Adipocyte (in vitro differentiated cells): ENCODE measurements around the gene TMEM238.

ENCODE experiments used
- DNase-seq: peaks from one replicate; pipeline ENCODE4 v3.0.0-alpha.2; 2015; ENCODE audit warnings: low read depth
- H3K27me3 ChIP-seq: replicated peaks from 2 replicates; pipeline ENCODE4 v1.7.0; 2013; ENCODE audit warnings: mild to moderate bottlenecking, low read length, moderate library complexity; ENCODE audit not compliant: control insufficient read depth, insufficient read depth
- H3K36me3 ChIP-seq: 2 replicates; pipeline ENCODE4 v1.7.0; 2013; ENCODE audit warnings: low read length, mild to moderate bottlenecking, moderate library complexity; ENCODE audit not compliant: control insufficient read depth, insufficient read depth, severe bottlenecking
- H3K4me1 ChIP-seq: 2 replicates; pipeline ENCODE4 v1.7.0; 2013; ENCODE audit warnings: mild to moderate bottlenecking, low read length, moderate library complexity; ENCODE audit not compliant: control insufficient read depth, insufficient read depth
- H3K4me3 ChIP-seq: 2 replicates; pipeline ENCODE4 v1.7.0; 2013; ENCODE audit warnings: mild to moderate bottlenecking, low read length, moderate library complexity
- H3K9ac ChIP-seq: 2 replicates; pipeline ENCODE4 v1.7.0; 2013; ENCODE audit warnings: mild to moderate bottlenecking, low read length, moderate library complexity
- H3K9me3 ChIP-seq: 2 replicates; pipeline ENCODE4 v1.7.0; 2013; ENCODE audit warnings: mild to moderate bottlenecking, low read length, moderate library complexity; ENCODE audit not compliant: control insufficient read depth

Gene TMEM238

GRCh38 chr19:55373306-55373992, 10.6 kb downstream of the TMEM238 start:
- no peak overlapping the region for H3K9ac ChIP-seq
- no peak overlapping the region for H3K4me3 ChIP-seq
- peaks cover 14% of the 10 kb centered on the region for H3K27me3 ChIP-seq
- no peaks in the 10 kb centered on the region for H3K9me3 ChIP-seq
- peaks cover 2% of the 10 kb centered on the region for H3K4me1 ChIP-seq
- DNase-seq: no peak
- H3K36me3 ChIP-seq: no peaks in the 10 kb centered on the region

DNA sequence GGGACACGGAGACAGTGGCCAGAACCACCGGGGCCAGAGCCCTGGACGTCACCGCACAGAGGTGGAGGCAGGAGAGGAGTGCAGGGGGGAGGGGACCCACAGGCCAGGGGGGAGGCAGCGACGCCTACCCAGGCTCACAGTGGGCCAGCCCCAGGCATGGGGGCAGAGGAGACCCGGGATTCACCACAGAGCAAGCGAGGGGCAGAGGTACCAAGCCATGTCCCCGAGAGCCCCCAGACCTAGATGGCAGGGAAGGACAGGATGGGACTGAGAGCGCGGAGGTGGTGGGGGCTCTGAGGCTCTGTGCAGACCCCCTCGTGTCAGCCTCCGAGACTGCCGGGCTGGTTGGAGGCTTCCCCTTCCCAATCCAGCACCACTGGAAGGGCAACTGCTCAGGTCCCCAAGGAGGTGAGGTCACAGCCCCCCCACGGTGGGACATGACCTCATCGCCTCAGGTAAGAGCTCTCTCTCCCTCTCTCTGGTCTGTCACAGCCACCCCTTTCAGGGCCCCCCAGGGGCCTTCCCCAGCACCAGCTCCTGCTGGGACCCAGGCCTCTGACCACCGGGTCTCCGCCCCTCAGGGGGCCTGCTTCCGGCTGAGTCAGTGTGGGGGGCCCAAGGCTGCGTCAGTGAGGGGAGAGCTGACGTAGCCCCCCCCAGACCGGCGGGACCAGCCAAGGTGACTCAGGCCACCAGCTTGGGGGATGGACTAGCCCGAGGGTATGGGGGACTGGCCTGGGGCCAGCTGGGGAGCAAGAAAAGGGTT, 11.6 kb downstream of the TMEM238 start:
- Histone ChIP-seq H3K4me3 (no peak overlapping the region), H3K4me1 (peaks cover 2% of the 10 kb centered on the region), H3K36me3 (no peaks in the 10 kb centered on the region), H3K9me3 (no peaks in the 10 kb centered on the region), H3K9ac (no peak overlapping the region), H3K27me3 (peaks cover 14% of the 10 kb centered on the region)
- DNase-seq: peak; percentile 40

GRCh38 chr19:55370305-55370988, 13.6 kb downstream of the TMEM238 start, which contains the start of gene IL11:
Gene IL11, minus strand, starts transcription at chr19:55370463. Its CDS starts 153 bp downstream, at chr19:55370310.
- peak within 1 kb of the TSS; percentile 29 for H3K9ac ChIP-seq
- H3K4me3 ChIP-seq: peak within 1 kb of the TSS; percentile 66
- peak; percentile 64 for DNase-seq
- H3K36me3 ChIP-seq: no peaks in the 10 kb centered on the region
- H3K4me1 ChIP-seq: peaks cover 2% of the 10 kb centered on the region
- peaks cover 2% of the 10 kb centered on the region for H3K27me3 ChIP-seq
- no peaks in the 10 kb centered on the region for H3K9me3 ChIP-seq

GRCh38 chr19:55369653-55370304, 14.3 kb downstream of the TMEM238 start:
- Histone ChIP-seq H3K9ac (peak overlapping the region; percentile 29), H3K4me1 (peaks cover 2% of the 10 kb centered on the region), H3K36me3 (no peaks in the 10 kb centered on the region), H3K27me3 (no peaks in the 10 kb centered on the region), H3K4me3 (peak overlapping the region; percentile 66), H3K9me3 (no peaks in the 10 kb centered on the region)
- DNase-seq: peak; percentile 83

GRCh38 chr19:55368701-55369563, 15.2 kb downstream of the TMEM238 start:
- Histone ChIP-seq H3K36me3 (no peaks in the 10 kb centered on the region), H3K9ac (no peak overlapping the region), H3K9me3 (no peaks in the 10 kb centered on the region), H3K27me3 (no peaks in the 10 kb centered on the region), H3K4me1 (peaks cover under 1% of the 10 kb centered on the region), H3K4me3 (no peak overlapping the region)
- peak; percentile 86 for DNase-seq

DNA sequence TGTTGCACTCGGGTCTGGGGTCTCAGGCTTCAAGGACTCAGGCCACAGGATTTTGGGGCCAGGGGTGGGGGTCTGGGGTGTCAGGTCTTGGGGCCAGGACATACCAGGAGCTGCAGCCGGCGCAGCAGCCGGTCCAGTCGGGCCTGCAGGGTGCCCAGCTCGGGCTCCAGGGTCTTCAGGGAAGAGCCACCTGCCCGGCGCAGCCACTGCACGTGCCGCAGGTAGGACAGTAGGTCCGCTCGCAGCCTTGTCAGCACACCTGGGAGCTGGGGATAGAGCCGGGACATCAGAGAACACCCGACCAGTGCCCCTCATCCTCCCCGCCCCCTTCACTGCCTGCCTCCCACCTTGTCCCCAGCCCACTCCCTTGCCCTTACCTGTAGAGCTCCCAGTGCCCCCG, 16.0 kb downstream of the TMEM238 start:
- Histone ChIP-seq H3K27me3 (no peaks in the 10 kb centered on the region), H3K9me3 (no peaks in the 10 kb centered on the region), H3K4me1 (no peaks in the 10 kb centered on the region), H3K4me3 (no peak overlapping the region), H3K36me3 (no peaks in the 10 kb centered on the region), H3K9ac (no peak overlapping the region)
- no peak for DNase-seq

- Histone ChIP-seq H3K4me1 (no peaks in the 10 kb centered on the region), H3K9me3 (no peaks in the 10 kb centered on the region), H3K27me3 (no peaks in the 10 kb centered on the region), H3K36me3 (no peaks in the 10 kb centered on the region), H3K4me3 (no peak overlapping the region), H3K9ac (no peak overlapping the region)
- no peak for DNase-seq
Measured at GRCh38 chr19:55366790-55367189, 17.3 kb downstream of the TMEM238 start.

DNA sequence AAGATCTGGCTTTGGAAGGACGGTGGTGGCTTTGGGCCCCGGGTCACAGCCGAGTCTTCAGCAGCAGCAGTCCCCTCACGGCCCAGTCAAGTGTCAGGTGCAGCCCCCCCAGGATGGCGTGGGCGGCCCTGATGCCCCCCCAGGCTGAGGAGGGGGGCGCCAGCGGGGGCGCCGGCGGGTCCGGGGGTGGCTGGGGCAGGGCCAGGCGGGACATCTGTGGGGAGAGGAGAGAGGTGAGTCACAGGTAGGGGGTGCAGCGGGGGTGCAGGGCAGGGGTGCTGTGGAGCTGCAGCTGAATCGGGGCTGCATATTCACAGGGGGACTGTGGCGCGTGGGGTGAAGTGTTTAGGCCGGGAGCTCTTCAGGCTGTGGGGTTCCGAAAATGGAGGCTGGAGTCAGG, 18.1 kb downstream of the TMEM238 start:
- DNase-seq: no peak
- no peak overlapping the region for H3K9ac ChIP-seq
- H3K36me3 ChIP-seq: no peaks in the 10 kb centered on the region
- H3K9me3 ChIP-seq: no peaks in the 10 kb centered on the region
- no peaks in the 10 kb centered on the region for H3K4me1 ChIP-seq
- H3K27me3 ChIP-seq: no peaks in the 10 kb centered on the region
- no peak overlapping the region for H3K4me3 ChIP-seq

GRCh38 chr19:55365245-55365644, 18.8 kb downstream of the TMEM238 start:
- no peaks in the 10 kb centered on the region for H3K27me3 ChIP-seq
- H3K9ac ChIP-seq: no peak overlapping the region
- no peak for DNase-seq

DNA sequence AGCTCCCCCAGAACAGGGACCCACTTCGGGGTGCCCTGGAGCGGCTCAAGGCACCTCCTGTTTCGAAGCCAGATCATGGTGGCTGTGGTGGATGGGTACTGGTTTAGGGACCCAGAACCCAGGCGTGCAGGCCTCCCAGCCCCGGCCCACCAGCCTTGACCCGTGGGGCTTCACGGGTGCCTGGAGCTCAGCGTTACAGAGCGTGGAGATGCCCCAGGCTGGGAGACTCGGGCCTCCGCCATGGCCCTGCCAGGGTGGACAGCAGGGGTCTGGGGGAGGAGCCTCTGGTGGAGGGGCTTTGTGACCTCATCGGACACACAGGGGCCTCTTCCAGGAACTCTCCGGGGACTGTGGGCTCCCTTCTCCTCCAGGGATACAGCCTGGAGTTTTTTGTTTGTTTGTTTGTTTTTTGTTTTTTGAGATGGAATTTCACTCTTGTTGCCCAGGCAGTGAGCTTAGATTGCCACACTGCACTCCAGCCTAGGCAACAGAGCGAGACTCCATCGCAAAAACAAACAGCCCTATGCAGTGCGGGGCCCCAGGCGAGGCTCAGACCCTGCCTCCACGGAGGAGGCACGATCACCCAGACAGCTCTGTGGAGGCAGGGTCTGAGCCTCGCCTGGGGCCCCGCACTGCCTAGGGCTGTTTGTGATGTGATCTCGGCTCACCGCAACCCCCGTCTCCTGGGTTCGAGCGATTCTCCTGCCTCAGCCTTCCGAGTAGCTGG, 20.9 kb downstream of the TMEM238 start, which contains the start of gene GARIN5B:
Gene GARIN5B (minus strand): TSS at position 271 of the 727 bp plus-strand sequence. CDS start 194 bp downstream, at position 77.
- DNase-seq: no peak
- H3K9ac ChIP-seq: no peak within 1 kb of the TSS
- H3K36me3 ChIP-seq: no peaks in the 10 kb centered on the region
- H3K4me3 ChIP-seq: no peak within 1 kb of the TSS
- no peaks in the 10 kb centered on the region for H3K9me3 ChIP-seq
- H3K27me3 ChIP-seq: no peaks in the 10 kb centered on the region
- no peaks in the 10 kb centered on the region for H3K4me1 ChIP-seq

More at GRCh38 chr19:55365245-55365644, 18.8 kb downstream of the TMEM238 start:
- Histone ChIP-seq H3K36me3 (no peaks in the 10 kb centered on the region), H3K9me3 (no peaks in the 10 kb centered on the region), H3K4me3 (no peak overlapping the region), H3K4me1 (no peaks in the 10 kb centered on the region)
